Mucosa of descending colon (tissue), 3 donors: Measurements from ENCODE around the gene NEK5. TPM values are rescaled to one million over a fixed set of nuclear protein-coding genes. Genes with fewer than 3 reads are reported as not detected.

Experiments
- ATAC-seq: fragments of 200-7000 bp; cut with Tn5 transposase; one replicate; pipeline ENCODE4 v1.9.1; 2020; ENCODE audit warnings: mild to moderate bottlenecking, moderate library complexity
- DNase-seq, 3 donors: peaks; one replicate each; pipeline ENCODE4 v3.0.0-alpha.2; 2020
- H3K36me3 ChIP-seq: fragments of 200-600 bp; one replicate; pipeline ENCODE4 v1.8.0; 2021; ENCODE audit warnings: low read depth, mild to moderate bottlenecking
- H3K4me1 ChIP-seq: fragments of 200-600 bp; one replicate; pipeline ENCODE4 v1.8.0; 2021; ENCODE audit warnings: low read depth, mild to moderate bottlenecking
- H3K4me3 ChIP-seq: fragments of 200-600 bp; one replicate; pipeline ENCODE4 v1.8.0; 2021; ENCODE audit warnings: mild to moderate bottlenecking
- H3K9me3 ChIP-seq: fragments of 200-600 bp; one replicate; pipeline ENCODE4 v1.8.0; 2021; ENCODE audit warnings: mild to moderate bottlenecking
- CTCF ChIP-seq: fragments of 200-600 bp; IDR thresholded peaks from one replicate; pipeline ENCODE4 v1.8.0; 2022; ENCODE audit warnings: antibody characterized with exemption, mild to moderate bottlenecking
- intact Hi-C, 2 donors: fragments of 100-400 bp; cut with DNase I in 1 of 2; cut with micrococcal nuclease in 1 of 2; formaldehyde crosslinking; loops; one replicate each; pipeline versions ENCODE4 v1.11.0 to v1.11.1; 2022; cut with DNase I, micrococcal nuclease
- total RNA-seq, 3 donors: library from RNA; stranded (reverse); fragmentation: NEBNext Ultra II Directional in 2 of 3; extraction: Animal tissue kit (Norgen Biotek cat#: 25700) in 2 of 3; gene quantifications; one replicate each; pipeline versions ENCODE4 v1.2.1 to v1.2.4, GENCODE V29; 2021 to 2023
- donor health status: DM: no; HTN: no; CAD: no; lungs with moderate emphysema.
- donor health status: DM: no; HTN: no; CAD: no.
- donor health status: DM: no; HTN: yes; CAD: no.

Gene NEK5
- total RNA-seq, 3 donors from 2014 or later, result 0.14 to 0.32 (median 0.29) TPM

GRCh38 chr13:52005841-52006522 is 122.9 kb downstream of the NEK5 start:
- ATAC-seq, result no peak
- no peak for DNase-seq
- Histone ChIP-seq H3K9me3 (no peaks in the 10 kb centered on the region), H3K4me1 (peaks cover 15% of the 10 kb centered on the region), H3K4me3 (no peak overlapping the region), H3K36me3 (no peaks in the 10 kb centered on the region)
- TF ChIP-seq CTCF, result no peak
- intact Hi-C loops, result loop anchor here in 1 of 2 donors (10.0 kb wide), 1 partner anchor 119 kb away; the partner anchor contains the start of gene NEK5

- no peaks in the 10 kb centered on the region for H3K9me3 ChIP-seq
- no peak overlapping the region for H3K4me3 ChIP-seq
- peaks cover 9% of the 10 kb centered on the region for H3K4me1 ChIP-seq
- peak; percentile 66 to 77 (median 76) for DNase-seq
- TF ChIP-seq CTCF, result no peak
- ATAC-seq, result peak; percentile 89
- intact Hi-C loops, result loop anchor here in 1 of 2 donors (10.0 kb wide), 1 partner anchor 120 kb away; the partner anchor contains the start of gene NEK5
- H3K36me3 ChIP-seq, result no peaks in the 10 kb centered on the region
Measured at GRCh38 chr13:52004511-52005170, 124.2 kb downstream of the NEK5 start.

GRCh38 chr13:52003541-52003940 is 125.3 kb downstream of the NEK5 start:
- no peak for TF ChIP-seq CTCF
- Histone ChIP-seq H3K4me3 (no peak overlapping the region), H3K9me3 (no peaks in the 10 kb centered on the region), H3K4me1 (peaks cover 9% of the 10 kb centered on the region), H3K36me3 (no peaks in the 10 kb centered on the region)
- intact Hi-C loops, result loop anchor here in 1 of 2 donors (10.0 kb wide), 1 partner anchor 121 kb away; the partner anchor contains the start of gene NEK5
- DNase-seq (peak in 1 of 3 donors; percentile 46), ATAC-seq (peak; percentile 58)

GRCh38 chr13:52002361-52002760 is 126.5 kb downstream of the NEK5 start:
- intact Hi-C loops, result loop anchor here in 1 of 2 donors (10.0 kb wide), 1 partner anchor 122 kb away; the partner anchor contains the start of gene NEK5
- ATAC-seq, result no peak
- H3K4me1 ChIP-seq, result peaks cover 9% of the 10 kb centered on the region

More at GRCh38 chr13:52002361-52002760, 126.5 kb downstream of the NEK5 start:
- no peak for TF ChIP-seq CTCF
- no peaks in the 10 kb centered on the region for H3K9me3 ChIP-seq
- H3K36me3 ChIP-seq, result no peaks in the 10 kb centered on the region
- DNase-seq, result no peak
- H3K4me3 ChIP-seq, result no peak overlapping the region
